HepG2 (cell line): ENCODE data around the gene TOMM6. TPM values are rescaled to one million over a fixed set of nuclear protein-coding genes. Genes with fewer than 3 reads are reported as not detected.

Source experiments
- EHMT2 ChIP-seq: fragments of 200-600 bp; sonication (generic); IDR thresholded peaks from 2 replicates; pipeline ENCODE4 v1.7.0; 2017; ENCODE audit warnings: antibody characterized with exemption, low read depth, low read length, borderline replicate concordance
- ESRRA ChIP-seq: sonication (generic); formaldehyde crosslinking; IDR thresholded peaks from 2 replicates; pipeline ENCODE4 v1.5.1; 2020; ENCODE audit warnings: mild to moderate bottlenecking, low read depth, missing genetic modification reagents
- GFI1 ChIP-seq: sonication (generic); formaldehyde crosslinking; IDR thresholded peaks from 2 replicates; pipeline ENCODE4 v1.5.0; 2020; ENCODE audit warnings: missing genetic modification reagents, mild to moderate bottlenecking, borderline replicate concordance
- HOXA3 ChIP-seq: sonication (generic); formaldehyde crosslinking; IDR thresholded peaks from 2 replicates; pipeline ENCODE4 v1.5.0; 2020; ENCODE audit warnings: missing genetic modification reagents
- MED8 ChIP-seq: sonication (generic); formaldehyde crosslinking; IDR thresholded peaks from 2 replicates; pipeline ENCODE4 v1.8.1; 2023; ENCODE audit warnings: mild to moderate bottlenecking, missing genetic modification reagents; ENCODE audit not compliant: insufficient replicate concordance
- YEATS4 ChIP-seq: sonication (generic); formaldehyde crosslinking; IDR thresholded peaks from 2 replicates; pipeline ENCODE4 v1.4.0; 2020; ENCODE audit warnings: missing genetic modification reagents, borderline replicate concordance
- ZNF558 ChIP-seq: sonication (generic); formaldehyde crosslinking; IDR thresholded peaks from 2 replicates; pipeline ENCODE4 v1.9.0; 2022; ENCODE audit warnings: mild to moderate bottlenecking, missing genetic modification reagents, borderline replicate concordance
- ZNF598 ChIP-seq: sonication (generic); formaldehyde crosslinking; IDR thresholded peaks from 2 replicates; pipeline ENCODE4 v1.5.1; 2020; ENCODE audit warnings: mild to moderate bottlenecking, missing genetic modification reagents, borderline replicate concordance
- ZNF713 ChIP-seq: sonication (generic); formaldehyde crosslinking; IDR thresholded peaks from 2 replicates; pipeline ENCODE4 v1.4.0; 2020; ENCODE audit warnings: mild to moderate bottlenecking, missing genetic modification reagents
- ZNF773 ChIP-seq: sonication (generic); formaldehyde crosslinking; IDR thresholded peaks from 2 replicates; pipeline ENCODE4 v1.4.0; 2020; ENCODE audit warnings: missing genetic modification reagents, borderline replicate concordance
- polyA plus RNA-seq, 8 experiments: library from polyadenylated mRNA; depleted of rRNA in 3 of 8; stranded (reverse) in 7 of 8; unstranded in 1 of 8; fragments of >200 nt; fragmentation: Illumina TruSeq in 4 of 8; extraction: Trizol in 4 of 8; gene quantifications; 2 replicates each; pipeline versions ENCODE4 v1.2.1 to v1.2.3, GENCODE V29; 2011 to 2016; ENCODE audit warnings: low read depth in 4 of 8, missing spikeins in 1 of 8, mixed read lengths in 1 of 8; ENCODE audit not compliant: insufficient read depth in 1 of 8
- total RNA-seq, 5 experiments: library from RNA; depleted of rRNA; stranded (reverse); fragments of >200 nt; fragmentation: Illumina TruSeq; extraction: Trizol; gene quantifications; 2 replicates each; pipeline ENCODE4 v1.2.3, GENCODE V29; 2016; ENCODE audit warnings: low read depth in 1 of 5
- TF ChIP-seq, protein P1 (sequence below): sonication (generic); formaldehyde crosslinking; IDR thresholded peaks from 2 replicates; pipeline ENCODE4 v1.5.0; 2020; ENCODE audit warnings: missing genetic modification reagents
- TF ChIP-seq, protein P2 (sequence below): sonication (generic); formaldehyde crosslinking; IDR thresholded peaks from 2 replicates; pipeline ENCODE4 v1.4.0; 2020; ENCODE audit warnings: low read depth, mild to moderate bottlenecking, missing genetic modification reagents
- TF ChIP-seq, protein P3 (sequence below): sonication (generic); formaldehyde crosslinking; IDR thresholded peaks from 2 replicates; pipeline ENCODE4 v1.4.0; 2020; ENCODE audit warnings: missing genetic modification reagents
- TF ChIP-seq, protein P4 (sequence below): sonication (generic); formaldehyde crosslinking; IDR thresholded peaks from 2 replicates; pipeline ENCODE4 v1.5.1; 2020; ENCODE audit warnings: mild to moderate bottlenecking, missing genetic modification reagents, moderate library complexity
- TF ChIP-seq, protein P5 (sequence below): sonication (generic); formaldehyde crosslinking; IDR thresholded peaks from 2 replicates; pipeline ENCODE4 v1.5.0; 2020; ENCODE audit warnings: mild to moderate bottlenecking, missing genetic modification reagents
- TF ChIP-seq, protein P6 (sequence below): sonication (generic); formaldehyde crosslinking; IDR thresholded peaks from 2 replicates; pipeline ENCODE4 v1.4.0; 2020; ENCODE audit warnings: missing genetic modification reagents

The TOMM6 gene
- total and polyA plus RNA-seq, 2 of the 13 experiments (the other 11 are each of a cell fraction or from before 2014, with no cell fraction given) = 320 to 321 TPM

DNA sequence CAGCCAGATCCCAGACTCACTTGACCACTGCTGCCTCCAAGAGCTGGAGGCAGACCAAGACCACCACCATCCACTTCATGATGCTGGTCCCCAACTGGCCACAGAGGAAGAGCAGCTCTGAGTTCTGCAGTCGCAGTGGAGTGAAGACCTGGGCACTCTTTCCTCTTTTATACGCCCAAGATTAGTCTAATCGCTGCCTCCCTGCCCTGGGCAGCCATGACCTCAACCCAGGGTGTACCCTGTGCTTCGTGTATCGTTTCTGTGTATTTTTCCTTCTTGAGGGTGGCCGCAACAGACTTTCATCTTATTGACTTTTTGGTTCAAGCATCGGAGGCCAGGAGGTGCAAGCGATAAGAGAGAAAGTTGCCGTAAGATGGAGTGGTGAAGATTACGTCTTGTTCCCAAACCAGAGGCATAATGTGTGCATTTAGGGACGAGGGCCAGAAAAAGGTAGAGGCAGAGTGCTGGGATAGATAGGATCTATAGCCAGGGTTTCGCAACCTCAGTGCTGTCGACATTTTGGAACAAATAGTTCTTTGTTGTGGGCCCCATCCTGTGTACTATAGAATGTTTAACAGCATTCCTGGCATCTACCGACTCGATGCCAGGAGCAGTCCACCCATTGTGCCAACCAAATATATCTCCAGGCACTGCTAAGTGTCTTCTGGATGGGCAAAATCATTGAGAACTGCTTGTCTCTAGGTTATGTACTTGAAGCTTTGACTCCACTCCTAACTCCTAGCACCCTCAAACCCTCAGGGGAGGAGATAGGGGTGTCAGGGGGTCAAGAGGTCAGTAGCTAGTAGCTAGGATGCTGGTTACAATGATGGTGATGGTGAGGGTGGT is 40.0 kb upstream of the TOMM6 start, which contains the start of gene PGC (continued):
- TF ChIP-seq, protein P1, sequence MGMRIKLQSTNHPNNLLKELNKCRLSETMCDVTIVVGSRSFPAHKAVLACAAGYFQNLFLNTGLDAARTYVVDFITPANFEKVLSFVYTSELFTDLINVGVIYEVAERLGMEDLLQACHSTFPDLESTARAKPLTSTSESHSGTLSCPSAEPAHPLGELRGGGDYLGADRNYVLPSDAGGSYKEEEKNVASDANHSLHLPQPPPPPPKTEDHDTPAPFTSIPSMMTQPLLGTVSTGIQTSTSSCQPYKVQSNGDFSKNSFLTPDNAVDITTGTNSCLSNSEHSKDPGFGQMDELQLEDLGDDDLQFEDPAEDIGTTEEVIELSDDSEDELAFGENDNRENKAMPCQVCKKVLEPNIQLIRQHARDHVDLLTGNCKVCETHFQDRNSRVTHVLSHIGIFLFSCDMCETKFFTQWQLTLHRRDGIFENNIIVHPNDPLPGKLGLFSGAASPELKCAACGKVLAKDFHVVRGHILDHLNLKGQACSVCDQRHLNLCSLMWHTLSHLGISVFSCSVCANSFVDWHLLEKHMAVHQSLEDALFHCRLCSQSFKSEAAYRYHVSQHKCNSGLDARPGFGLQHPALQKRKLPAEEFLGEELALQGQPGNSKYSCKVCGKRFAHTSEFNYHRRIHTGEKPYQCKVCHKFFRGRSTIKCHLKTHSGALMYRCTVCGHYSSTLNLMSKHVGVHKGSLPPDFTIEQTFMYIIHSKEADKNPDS = no peak
- TF ChIP-seq, protein P2, sequence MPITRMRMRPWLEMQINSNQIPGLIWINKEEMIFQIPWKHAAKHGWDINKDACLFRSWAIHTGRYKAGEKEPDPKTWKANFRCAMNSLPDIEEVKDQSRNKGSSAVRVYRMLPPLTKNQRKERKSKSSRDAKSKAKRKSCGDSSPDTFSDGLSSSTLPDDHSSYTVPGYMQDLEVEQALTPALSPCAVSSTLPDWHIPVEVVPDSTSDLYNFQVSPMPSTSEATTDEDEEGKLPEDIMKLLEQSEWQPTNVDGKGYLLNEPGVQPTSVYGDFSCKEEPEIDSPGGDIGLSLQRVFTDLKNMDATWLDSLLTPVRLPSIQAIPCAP = no peak
- no peak for TF ChIP-seq ZNF773 (CRISPR knock-in tag)
- TF ChIP-seq, protein P3, sequence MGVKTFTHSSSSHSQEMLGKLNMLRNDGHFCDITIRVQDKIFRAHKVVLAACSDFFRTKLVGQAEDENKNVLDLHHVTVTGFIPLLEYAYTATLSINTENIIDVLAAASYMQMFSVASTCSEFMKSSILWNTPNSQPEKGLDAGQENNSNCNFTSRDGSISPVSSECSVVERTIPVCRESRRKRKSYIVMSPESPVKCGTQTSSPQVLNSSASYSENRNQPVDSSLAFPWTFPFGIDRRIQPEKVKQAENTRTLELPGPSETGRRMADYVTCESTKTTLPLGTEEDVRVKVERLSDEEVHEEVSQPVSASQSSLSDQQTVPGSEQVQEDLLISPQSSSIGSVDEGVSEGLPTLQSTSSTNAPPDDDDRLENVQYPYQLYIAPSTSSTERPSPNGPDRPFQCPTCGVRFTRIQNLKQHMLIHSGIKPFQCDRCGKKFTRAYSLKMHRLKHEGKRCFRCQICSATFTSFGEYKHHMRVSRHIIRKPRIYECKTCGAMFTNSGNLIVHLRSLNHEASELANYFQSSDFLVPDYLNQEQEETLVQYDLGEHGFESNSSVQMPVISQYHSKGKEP = no peak
- TF ChIP-seq, protein P4, sequence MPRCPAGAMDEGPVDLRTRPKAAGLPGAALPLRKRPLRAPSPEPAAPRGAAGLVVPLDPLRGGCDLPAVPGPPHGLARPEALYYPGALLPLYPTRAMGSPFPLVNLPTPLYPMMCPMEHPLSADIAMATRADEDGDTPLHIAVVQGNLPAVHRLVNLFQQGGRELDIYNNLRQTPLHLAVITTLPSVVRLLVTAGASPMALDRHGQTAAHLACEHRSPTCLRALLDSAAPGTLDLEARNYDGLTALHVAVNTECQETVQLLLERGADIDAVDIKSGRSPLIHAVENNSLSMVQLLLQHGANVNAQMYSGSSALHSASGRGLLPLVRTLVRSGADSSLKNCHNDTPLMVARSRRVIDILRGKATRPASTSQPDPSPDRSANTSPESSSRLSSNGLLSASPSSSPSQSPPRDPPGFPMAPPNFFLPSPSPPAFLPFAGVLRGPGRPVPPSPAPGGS (CRISPR knock-in tag) = peak; percentile 87
- TF ChIP-seq, protein P5, sequence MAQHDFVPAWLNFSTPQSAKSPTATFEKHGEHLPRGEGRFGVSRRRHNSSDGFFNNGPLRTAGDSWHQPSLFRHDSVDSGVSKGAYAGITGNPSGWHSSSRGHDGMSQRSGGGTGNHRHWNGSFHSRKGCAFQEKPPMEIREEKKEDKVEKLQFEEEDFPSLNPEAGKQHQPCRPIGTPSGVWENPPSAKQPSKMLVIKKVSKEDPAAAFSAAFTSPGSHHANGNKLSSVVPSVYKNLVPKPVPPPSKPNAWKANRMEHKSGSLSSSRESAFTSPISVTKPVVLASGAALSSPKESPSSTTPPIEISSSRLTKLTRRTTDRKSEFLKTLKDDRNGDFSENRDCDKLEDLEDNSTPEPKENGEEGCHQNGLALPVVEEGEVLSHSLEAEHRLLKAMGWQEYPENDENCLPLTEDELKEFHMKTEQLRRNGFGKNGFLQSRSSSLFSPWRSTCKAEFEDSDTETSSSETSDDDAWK (CRISPR knock-in tag) = no peak
- no peak for TF ChIP-seq ZNF713 (CRISPR knock-in tag)
- peak; percentile 88; the same call in 1 of the 2 replicates for TF ChIP-seq ESRRA (CRISPR knock-in tag)
- peak; percentile 96 for TF ChIP-seq MED8 (CRISPR knock-in tag)
- TF ChIP-seq ZNF598 (CRISPR knock-in tag) = peak; percentile 43; the same call in 1 of the 2 replicates
- peak; percentile 74 for TF ChIP-seq YEATS4 (CRISPR knock-in tag)
- TF ChIP-seq, protein P6, sequence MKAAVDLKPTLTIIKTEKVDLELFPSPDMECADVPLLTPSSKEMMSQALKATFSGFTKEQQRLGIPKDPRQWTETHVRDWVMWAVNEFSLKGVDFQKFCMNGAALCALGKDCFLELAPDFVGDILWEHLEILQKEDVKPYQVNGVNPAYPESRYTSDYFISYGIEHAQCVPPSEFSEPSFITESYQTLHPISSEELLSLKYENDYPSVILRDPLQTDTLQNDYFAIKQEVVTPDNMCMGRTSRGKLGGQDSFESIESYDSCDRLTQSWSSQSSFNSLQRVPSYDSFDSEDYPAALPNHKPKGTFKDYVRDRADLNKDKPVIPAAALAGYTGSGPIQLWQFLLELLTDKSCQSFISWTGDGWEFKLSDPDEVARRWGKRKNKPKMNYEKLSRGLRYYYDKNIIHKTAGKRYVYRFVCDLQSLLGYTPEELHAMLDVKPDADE (CRISPR knock-in tag) = no peak
- TF ChIP-seq EHMT2 = peak; percentile 69; the same call in 1 of the 2 replicates
- TF ChIP-seq HOXA3 (CRISPR knock-in tag) = peak; percentile 93
- no peak for TF ChIP-seq ZNF558 (CRISPR knock-in tag)
- TF ChIP-seq GFI1 = peak; percentile 80
